GM23248 (cell line): Measurements from ENCODE around the gene XRCC6. TPM values are rescaled to one million over a fixed set of nuclear protein-coding genes. Genes with fewer than 3 reads are reported as not detected.

Source experiments
- DNase-seq: peaks from one replicate; pipeline ENCODE4 v3.0.0-alpha.2; 2015
- H2AFZ ChIP-seq: fragments of 200-600 bp; sonication (generic); 2 replicates; pipeline ENCODE4 v1.6.1; 2016; ENCODE audit warnings: antibody characterized with exemption
- H3F3A ChIP-seq: fragments of 200-600 bp; sonication (generic); 2 replicates; pipeline ENCODE4 v1.6.1; 2016; ENCODE audit warnings: mild to moderate bottlenecking, antibody characterized with exemption, mixed run types; ENCODE audit not compliant: insufficient read depth
- H3K27ac ChIP-seq: fragments of 200-600 bp; sonication (generic); 2 replicates; pipeline ENCODE4 v1.5.1; 2016; ENCODE audit warnings: mild to moderate bottlenecking
- H3K27me3 ChIP-seq: fragments of 200-600 bp; sonication (generic); replicated peaks from 2 replicates; pipeline ENCODE4 v1.6.1; 2016; ENCODE audit warnings: mild to moderate bottlenecking; ENCODE audit not compliant: insufficient read depth
- H3K36me3 ChIP-seq: fragments of 200-600 bp; sonication (generic); 2 replicates; pipeline ENCODE4 v1.6.1; 2016; ENCODE audit warnings: low read depth, mild to moderate bottlenecking
- H3K4me1 ChIP-seq: fragments of 200-600 bp; sonication (generic); 2 replicates; pipeline ENCODE4 v1.6.1; 2016; ENCODE audit warnings: mild to moderate bottlenecking; ENCODE audit not compliant: insufficient read depth
- H3K4me2 ChIP-seq: fragments of 200-600 bp; sonication (generic); one replicate; pipeline ENCODE4 v1.6.1; 2016; ENCODE audit warnings: mild to moderate bottlenecking; ENCODE audit not compliant: unreplicated experiment
- H3K4me3 ChIP-seq: fragments of 200-600 bp; sonication (generic); 2 replicates; pipeline ENCODE4 v1.5.1; 2016; ENCODE audit warnings: mild to moderate bottlenecking
- H3K79me2 ChIP-seq: fragments of 200-600 bp; sonication (generic); 2 replicates; pipeline ENCODE4 v1.6.1; 2016; ENCODE audit warnings: mild to moderate bottlenecking; ENCODE audit not compliant: insufficient read depth
- H3K9ac ChIP-seq: fragments of 200-600 bp; sonication (generic); 2 replicates; pipeline ENCODE4 v1.6.1; 2016; ENCODE audit warnings: mild to moderate bottlenecking
- H3K9me2 ChIP-seq: fragments of 200-600 bp; sonication (generic); 2 replicates; pipeline ENCODE4 v1.6.1; 2016; ENCODE audit warnings: mixed run types, mild to moderate bottlenecking, moderate library complexity; ENCODE audit not compliant: insufficient read depth
- H3K9me3 ChIP-seq: fragments of 200-600 bp; sonication (generic); one replicate; pipeline ENCODE4 v1.6.1; 2017; ENCODE audit warnings: low read depth
- H4K20me1 ChIP-seq: fragments of 200-600 bp; sonication (generic); 2 replicates; pipeline ENCODE4 v1.6.0; 2016; ENCODE audit not compliant: insufficient read depth
- EZH2 ChIP-seq: fragments of 200-600 bp; sonication (generic); IDR thresholded peaks from 2 replicates; pipeline ENCODE4 v1.6.1; 2018; ENCODE audit warnings: antibody characterized with exemption, mild to moderate bottlenecking; ENCODE audit not compliant: insufficient read depth, poor library complexity, severe bottlenecking
- EZH2phosphoT487 ChIP-seq: fragments of 200-600 bp; sonication (generic); IDR thresholded peaks from 2 replicates; pipeline ENCODE4 v1.6.1; 2018; ENCODE audit warnings: antibody characterized with exemption, moderate library complexity, mild to moderate bottlenecking, low read depth; ENCODE audit not compliant: insufficient read depth
- WGBS, 2 experiments: methylation state at CpG; one replicate each; pipeline ENCODE4 v1.1.6; 2015 to 2017; ENCODE audit warnings: low lambda C conversion rate in 2 of 2, low coverage in 1 of 2; ENCODE audit errors: missing lambda C conversion rate in 2 of 2; 5-methylcytosine and 5-hydroxymethylcytosine counted together
- in situ Hi-C: fragments of 300-500 bp; cut with MboI; formaldehyde crosslinking; loops from 2 replicates; pipeline ENCODE4 v1.15.0; 2020
- polyA plus RNA-seq: library from polyadenylated mRNA; unstranded; fragments of >200 nt; fragmentation: Nextera tagmentation; extraction: Ambion mirVana; gene quantifications from 2 replicates; pipeline ENCODE4 v1.2.1, GENCODE V29; 2016
- total RNA-seq: library from RNA; depleted of rRNA; stranded (reverse); fragments of >200 nt; shearing (Covaris generic); gene quantifications from 2 replicates; pipeline ENCODE4 v1.2.3, GENCODE V29; 2014

XRCC6 gene
- total and polyA plus RNA-seq, 2 experiments from 2014 or later: 288 to 319 TPM

- Histone ChIP-seq H4K20me1 (no peaks in the 10 kb centered on the region), H3K9me2 (no peaks in the 10 kb centered on the region), H3K4me2 (no peak overlapping the region), H3K27ac (no peak overlapping the region), H3K27me3 (no peaks in the 10 kb centered on the region), H3F3A (0 out of 2 replicates have a peak, but pooled peaks cover 10% of the 10 kb centered on the region), H3K36me3 (peaks cover 74% of the 10 kb centered on the region), H3K9ac (no peak overlapping the region), H3K4me1 (0 out of 2 replicates have a peak, but pooled peaks cover 4% of the 10 kb centered on the region), H3K9me3 (no peaks in the 10 kb centered on the region), H3K4me3 (no peak overlapping the region), H3K79me2 (peaks cover 84% of the 10 kb centered on the region), H2AFZ (no peak overlapping the region)
- WGBS, 2 experiments: 97% methylated on average over 11 of the region's 11 CpGs
- TF ChIP-seq EZH2phosphoT487 (no peak), EZH2 (no peak)
- no peak for DNase-seq
- in situ Hi-C loops: no loop called here
These were observed 29.7 kb downstream of the XRCC6 start for GRCh38 chr22:41650821-41651220.

GRCh38 chr22:41654322-41654721 lies 33.2 kb downstream of the XRCC6 start:
- Histone ChIP-seq H3K27me3 (no peaks in the 10 kb centered on the region), H2AFZ (no peak overlapping the region), H3K4me2 (no peak overlapping the region), H3K79me2 (peaks cover 70% of the 10 kb centered on the region), H3K4me1 (no peaks in the 10 kb centered on the region), H3K4me3 (no peak overlapping the region), H3K36me3 (peaks cover 82% of the 10 kb centered on the region), H4K20me1 (no peaks in the 10 kb centered on the region), H3K27ac (no peak overlapping the region), H3K9ac (no peak overlapping the region), H3K9me2 (no peaks in the 10 kb centered on the region), H3K9me3 (no peaks in the 10 kb centered on the region), H3F3A (peaks cover 17% of the 10 kb centered on the region; the same call in 1 of the 2 replicates)
- in situ Hi-C loops: no loop called here
- TF ChIP-seq EZH2phosphoT487 (no peak), EZH2 (no peak)
- WGBS, 2 experiments: 92 to 95% methylated on average over 3 of the region's 3 CpGs
- DNase-seq: no peak

GRCh38 chr22:41656556-41656955 lies 35.5 kb downstream of the XRCC6 start:
- Histone ChIP-seq H3K79me2 (peaks cover 56% of the 10 kb centered on the region), H3K27me3 (no peaks in the 10 kb centered on the region), H3K4me3 (no peak overlapping the region), H3K27ac (no peak overlapping the region), H3K9me2 (no peaks in the 10 kb centered on the region), H3K4me2 (no peak overlapping the region), H3K9me3 (no peaks in the 10 kb centered on the region), H2AFZ (no peak overlapping the region), H4K20me1 (no peaks in the 10 kb centered on the region), H3K4me1 (no peaks in the 10 kb centered on the region), H3F3A (peaks cover 39% of the 10 kb centered on the region), H3K36me3 (peaks cover 86% of the 10 kb centered on the region), H3K9ac (no peak overlapping the region)
- in situ Hi-C loops: no loop called here
- WGBS, 2 experiments: 66 to 67% methylated on average over 5 of the region's 5 CpGs
- TF ChIP-seq EZH2phosphoT487: no peak
- TF ChIP-seq EZH2: no peak
- no peak for DNase-seq

GRCh38 chr22:41657709-41658108 lies 36.6 kb downstream of the XRCC6 start:
- no peak overlapping the region for H3K4me3 ChIP-seq

GRCh38 chr22:41658869-41659268 lies 37.8 kb downstream of the XRCC6 start:
- 92 to 94% methylated on average over 17 of the region's 17 CpGs for WGBS, 2 experiments
- TF ChIP-seq EZH2 (no peak), EZH2phosphoT487 (no peak)
- DNase-seq: no peak
- Histone ChIP-seq H3K79me2 (peaks cover 34% of the 10 kb centered on the region), H3K4me1 (no peaks in the 10 kb centered on the region), H3K9ac (no peak overlapping the region), H3K36me3 (peaks cover 75% of the 10 kb centered on the region), H3K27ac (no peak overlapping the region), H3K9me3 (no peaks in the 10 kb centered on the region), H3K27me3 (no peaks in the 10 kb centered on the region), H3K9me2 (no peaks in the 10 kb centered on the region), H3K4me3 (no peak overlapping the region), H3K4me2 (no peak overlapping the region), H4K20me1 (no peaks in the 10 kb centered on the region), H2AFZ (no peak overlapping the region), H3F3A (peaks cover 51% of the 10 kb centered on the region)
- in situ Hi-C loops: no loop called here

More at GRCh38 chr22:41657709-41658108, 36.6 kb downstream of the XRCC6 start:
- 98 to 100% methylated on average over 6 of the region's 6 CpGs for WGBS, 2 experiments
- no peaks in the 10 kb centered on the region for H3K27me3 ChIP-seq
- H3K79me2 ChIP-seq: peaks cover 45% of the 10 kb centered on the region
- H3K9ac ChIP-seq: no peak overlapping the region
- DNase-seq: no peak
- no peak for TF ChIP-seq EZH2
- H3K9me2 ChIP-seq: no peaks in the 10 kb centered on the region
- no peak overlapping the region for H2AFZ ChIP-seq
- H3K9me3 ChIP-seq: no peaks in the 10 kb centered on the region
- no peaks in the 10 kb centered on the region for H4K20me1 ChIP-seq
- H3K36me3 ChIP-seq: peaks cover 85% of the 10 kb centered on the region
- peaks cover 50% of the 10 kb centered on the region for H3F3A ChIP-seq
- in situ Hi-C loops: no loop called here
- no peak overlapping the region for H3K4me2 ChIP-seq
- H3K27ac ChIP-seq: no peak overlapping the region
- no peaks in the 10 kb centered on the region for H3K4me1 ChIP-seq
